ENCODE measurements around the gene HSPA9.

HSPA9 gene

DNA sequence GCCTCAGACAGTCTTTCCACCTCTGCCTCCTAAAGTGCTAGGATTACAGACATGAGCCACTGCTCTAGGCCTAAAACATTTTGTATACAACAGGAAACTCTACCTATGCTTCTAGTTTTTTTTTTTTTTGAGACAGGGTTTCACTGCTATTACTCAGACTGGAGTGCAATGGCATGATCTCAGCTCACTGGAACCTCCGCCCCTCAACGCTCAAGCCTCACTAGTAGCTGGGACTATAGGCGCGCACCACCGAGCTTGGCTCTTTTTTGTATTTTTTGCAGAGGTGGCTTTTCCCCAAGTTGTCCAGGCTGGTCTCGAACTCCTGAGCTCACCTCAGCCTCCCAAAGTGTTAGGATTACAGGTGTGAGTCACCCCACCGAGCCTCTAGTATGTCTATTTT is 5.4 kb downstream of the HSPA9 start:
- TF ChIP-seq MYC (IDR thresholded peaks at IDR 0.05; ENCODE audit: low read depth, low read length) (no peak), POLR2A (IDR thresholded peaks at IDR 0.05; ENCODE audit: extremely low read depth, insufficient read length) (no peak)
- TF ChIP-seq, protein P1, sequence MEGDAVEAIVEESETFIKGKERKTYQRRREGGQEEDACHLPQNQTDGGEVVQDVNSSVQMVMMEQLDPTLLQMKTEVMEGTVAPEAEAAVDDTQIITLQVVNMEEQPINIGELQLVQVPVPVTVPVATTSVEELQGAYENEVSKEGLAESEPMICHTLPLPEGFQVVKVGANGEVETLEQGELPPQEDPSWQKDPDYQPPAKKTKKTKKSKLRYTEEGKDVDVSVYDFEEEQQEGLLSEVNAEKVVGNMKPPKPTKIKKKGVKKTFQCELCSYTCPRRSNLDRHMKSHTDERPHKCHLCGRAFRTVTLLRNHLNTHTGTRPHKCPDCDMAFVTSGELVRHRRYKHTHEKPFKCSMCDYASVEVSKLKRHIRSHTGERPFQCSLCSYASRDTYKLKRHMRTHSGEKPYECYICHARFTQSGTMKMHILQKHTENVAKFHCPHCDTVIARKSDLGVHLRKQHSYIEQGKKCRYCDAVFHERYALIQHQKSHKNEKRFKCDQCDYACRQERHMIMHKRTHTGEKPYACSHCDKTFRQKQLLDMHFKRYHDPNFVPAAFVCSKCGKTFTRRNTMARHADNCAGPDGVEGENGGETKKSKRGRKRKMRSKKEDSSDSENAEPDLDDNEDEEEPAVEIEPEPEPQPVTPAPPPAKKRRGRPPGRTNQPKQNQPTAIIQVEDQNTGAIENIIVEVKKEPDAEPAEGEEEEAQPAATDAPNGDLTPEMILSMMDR (IDR thresholded peaks at IDR 0.05; ENCODE audit: low read depth, low read length): no peak
- TF ChIP-seq, protein P2, sequence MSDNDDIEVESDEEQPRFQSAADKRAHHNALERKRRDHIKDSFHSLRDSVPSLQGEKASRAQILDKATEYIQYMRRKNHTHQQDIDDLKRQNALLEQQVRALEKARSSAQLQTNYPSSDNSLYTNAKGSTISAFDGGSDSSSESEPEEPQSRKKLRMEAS (IDR thresholded peaks at IDR 0.05; ENCODE audit: low read depth, low read length): no peak
- no peak overlapping the region for H3K4me3 ChIP-seq (ENCODE audit: low read depth, low read length)
- no peak for DNase-seq (ENCODE audit: low read depth)

DNA sequence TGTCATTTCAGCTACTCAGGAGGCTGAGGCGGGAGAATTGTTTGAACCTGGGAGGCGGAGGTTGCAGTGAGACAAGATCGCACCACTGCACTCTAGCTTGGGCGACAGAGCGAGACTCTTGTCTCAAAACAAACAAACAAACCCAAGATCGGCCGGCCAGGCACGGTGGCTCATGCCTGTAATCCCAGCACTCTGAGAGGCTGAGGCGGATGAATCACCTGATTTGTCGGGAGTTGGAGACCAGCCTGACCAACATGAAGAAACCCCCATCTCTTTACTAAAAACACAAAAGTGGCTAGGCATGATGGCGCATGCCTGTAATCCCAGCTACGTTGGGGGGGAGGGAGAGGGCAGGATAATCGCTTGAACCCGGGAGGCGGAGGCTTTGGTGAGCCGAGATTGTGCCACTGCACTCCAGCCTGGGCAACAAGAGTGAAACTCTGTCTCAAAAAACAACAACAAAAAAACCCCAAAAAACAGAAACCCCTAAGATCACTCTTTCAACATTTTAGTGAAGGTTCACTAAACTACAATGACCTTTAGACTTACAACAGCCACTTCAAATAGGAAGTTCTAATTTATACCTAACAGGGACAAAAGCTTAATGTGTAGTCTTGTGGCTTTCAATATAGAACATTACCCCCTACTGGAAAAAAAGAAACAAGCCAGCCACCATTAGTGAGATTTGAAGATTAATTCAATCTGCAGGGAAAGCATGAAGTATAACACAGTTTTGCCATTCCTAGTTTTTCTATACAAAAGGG is 7.0 kb downstream of the HSPA9 start:
- TF ChIP-seq POLR2A (IDR thresholded peaks at IDR 0.05; ENCODE audit: extremely low read depth, insufficient read length): no peak
- TF ChIP-seq MYC (IDR thresholded peaks at IDR 0.05; ENCODE audit: low read depth, low read length): no peak
- TF ChIP-seq, protein P2 (IDR thresholded peaks at IDR 0.05; ENCODE audit: low read depth, low read length): no peak
- H3K4me3 ChIP-seq (ENCODE audit: low read depth, low read length): no peak overlapping the region
- no peak for DNase-seq (ENCODE audit: low read depth)

DNA sequence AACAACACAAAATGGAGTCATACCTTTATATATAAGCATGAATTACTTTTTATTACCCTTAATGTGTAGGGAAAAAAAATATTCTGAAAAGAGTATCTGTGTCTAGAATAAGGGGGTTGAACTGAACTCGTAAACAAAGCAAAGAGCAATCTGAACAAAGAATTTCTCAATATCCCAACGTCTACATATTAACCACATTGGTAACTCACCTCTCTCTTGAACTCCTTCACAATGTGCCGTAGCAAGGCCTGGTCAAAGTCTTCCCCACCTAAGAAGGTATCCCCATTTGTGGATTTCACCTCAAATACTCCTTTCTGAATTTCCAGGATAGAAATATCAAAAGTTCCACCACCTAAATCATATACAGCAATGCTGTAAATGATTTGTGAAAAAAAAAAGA is 8.4 kb downstream of the HSPA9 start:
- TF ChIP-seq, protein P2 (IDR thresholded peaks at IDR 0.05; ENCODE audit: low read depth, low read length): no peak
- TF ChIP-seq, protein P1 (IDR thresholded peaks at IDR 0.05; ENCODE audit: low read depth, low read length): no peak
- no peak for TF ChIP-seq POLR2A (IDR thresholded peaks at IDR 0.05; ENCODE audit: extremely low read depth, insufficient read length)
- no peak for TF ChIP-seq MYC (IDR thresholded peaks at IDR 0.05; ENCODE audit: low read depth, low read length)
- H3K4me3 ChIP-seq (ENCODE audit: low read depth, low read length): no peak overlapping the region
- no peak for DNase-seq (ENCODE audit: low read depth)

DNA sequence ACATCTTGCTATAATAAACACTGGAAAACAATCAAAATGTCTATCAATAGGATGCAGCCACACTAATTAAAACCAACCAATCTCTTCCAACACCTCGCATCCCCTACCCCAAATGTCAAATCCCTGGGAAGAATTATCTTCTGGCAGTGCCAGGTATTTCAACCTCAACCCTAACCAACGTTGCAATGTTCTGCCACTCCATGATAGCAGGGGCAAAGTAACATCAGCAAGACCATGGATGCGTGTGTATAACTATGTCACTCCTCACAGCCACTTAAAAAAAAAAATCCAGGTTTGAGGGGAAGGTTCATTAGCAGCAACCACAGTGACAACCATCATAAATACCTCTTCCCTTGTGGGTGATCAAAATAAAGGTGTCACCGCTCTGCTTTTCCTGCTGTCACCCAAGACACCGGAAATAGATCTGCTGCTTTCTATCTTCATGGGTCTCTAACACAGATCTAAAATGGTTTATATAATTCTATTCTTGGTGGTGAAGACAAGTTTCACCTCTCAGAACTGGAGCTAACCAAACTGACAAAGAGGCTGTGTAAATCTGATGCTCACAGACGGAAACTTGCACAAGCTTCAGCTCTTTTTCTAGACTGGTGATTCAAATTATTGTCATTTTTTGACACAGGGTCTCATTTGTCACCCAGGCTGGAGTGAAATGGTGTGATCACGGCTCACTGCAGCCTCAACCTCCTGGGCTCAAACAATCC is 9.9 kb downstream of the HSPA9 start:
- H3K4me3 ChIP-seq (ENCODE audit: low read depth, low read length): no peak overlapping the region
- TF ChIP-seq MYC (IDR thresholded peaks at IDR 0.05; ENCODE audit: low read depth, low read length): no peak
- TF ChIP-seq POLR2A (IDR thresholded peaks at IDR 0.05; ENCODE audit: extremely low read depth, insufficient read length): no peak
- TF ChIP-seq, protein P2 (IDR thresholded peaks at IDR 0.05; ENCODE audit: low read depth, low read length): no peak
- TF ChIP-seq, protein P1 (IDR thresholded peaks at IDR 0.05; ENCODE audit: low read depth, low read length): no peak

DNA sequence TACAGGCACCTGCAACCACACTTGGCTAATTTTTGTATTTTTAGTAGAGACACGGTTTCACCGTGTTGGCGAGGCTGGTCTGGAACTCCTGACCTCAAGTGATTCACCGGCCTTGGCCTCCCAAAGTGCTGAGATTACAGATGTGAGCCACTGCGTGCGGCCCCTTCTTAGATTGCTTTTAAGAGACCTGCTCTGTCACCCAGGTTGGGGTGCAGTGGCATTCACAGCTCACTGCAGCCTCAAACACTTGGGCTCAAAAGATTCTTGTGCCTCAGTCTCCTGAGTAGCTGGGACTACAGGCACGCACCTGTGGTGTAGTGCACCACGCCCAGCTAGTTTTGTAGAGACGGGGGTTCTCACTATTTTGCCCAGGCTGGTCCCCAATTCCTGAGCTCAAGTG is 11.0 kb downstream of the HSPA9 start:
- DNase-seq (ENCODE audit: low read depth): no peak
- TF ChIP-seq, protein P2 (IDR thresholded peaks at IDR 0.05; ENCODE audit: low read depth, low read length): no peak
- TF ChIP-seq, protein P1 (IDR thresholded peaks at IDR 0.05; ENCODE audit: low read depth, low read length): no peak
- TF ChIP-seq POLR2A (IDR thresholded peaks at IDR 0.05; ENCODE audit: extremely low read depth, insufficient read length) (no peak), MYC (IDR thresholded peaks at IDR 0.05; ENCODE audit: low read depth, low read length) (no peak)
- no peak overlapping the region for H3K4me3 ChIP-seq (ENCODE audit: low read depth, low read length)

More for the DNA sequence above, 9.9 kb downstream of the HSPA9 start:
- DNase-seq (ENCODE audit: low read depth): no peak
